HEK293 (cell line): ENCODE data around the gene SNCAIP.

Experiments used
- ATF2 ChIP-seq: fragments of 450-650 bp; formaldehyde crosslinking; IDR thresholded peaks from 2 replicates; pipeline ENCODE4 v1.5.1; 2016; ENCODE audit warnings: missing biosample characterization, missing genetic modification characterization, low read depth
- CTCF ChIP-seq: fragments of 450-650 bp; formaldehyde crosslinking; IDR thresholded peaks from 2 replicates; pipeline ENCODE4 v1.5.1; 2016; ENCODE audit warnings: missing biosample characterization, missing genetic modification characterization
- PATZ1 ChIP-seq: fragments of 450-650 bp; formaldehyde crosslinking; IDR thresholded peaks from 2 replicates; pipeline ENCODE4 v1.5.1; 2016; ENCODE audit warnings: missing biosample characterization, missing genetic modification characterization
- ZBTB44 ChIP-seq: fragments of 450-650 bp; IDR thresholded peaks from 2 replicates; pipeline ENCODE4 v1.5.1; 2018; ENCODE audit warnings: missing biosample characterization, mild to moderate bottlenecking, missing genetic modification characterization
- ZNF121 ChIP-seq: fragments of 450-650 bp; formaldehyde crosslinking; IDR thresholded peaks from 2 replicates; pipeline ENCODE4 v1.5.1; 2016; ENCODE audit warnings: missing biosample characterization, missing genetic modification characterization
- ZNF16 ChIP-seq: fragments of 450-650 bp; formaldehyde crosslinking; IDR thresholded peaks from 2 replicates; pipeline ENCODE4 v1.5.1; 2016; ENCODE audit warnings: low read depth, missing biosample characterization, missing genetic modification characterization
- ZNF23 ChIP-seq: fragments of 450-650 bp; formaldehyde crosslinking; IDR thresholded peaks from 2 replicates; pipeline ENCODE4 v1.5.1; 2016; ENCODE audit warnings: missing biosample characterization, missing genetic modification characterization, borderline replicate concordance
- ZNF274 ChIP-seq, 2 experiments: fragments of 200-500 bp in 1 of 2; fragments of 450-650 bp in 1 of 2; sonication (Bioruptor generic) in 1 of 2; formaldehyde crosslinking in 1 of 2; IDR thresholded peaks; 2 replicates each; pipeline versions ENCODE4 v1.5.1 to v1.6.1; 2014 to 2016; ENCODE audit warnings: borderline replicate concordance in 1 of 2, inconsistent platforms in 1 of 2, low read length in 1 of 2, missing biosample characterization in 1 of 2, missing genetic modification characterization in 1 of 2
- ZNF366 ChIP-seq: fragments of 450-650 bp; formaldehyde crosslinking; conservative IDR thresholded peaks from 2 replicates; pipeline ENCODE4 v1.5.1; 2016; ENCODE audit warnings: missing biosample characterization, missing genetic modification characterization
- ZNF530 ChIP-seq: fragments of 450-650 bp; formaldehyde crosslinking; IDR thresholded peaks from 2 replicates; pipeline ENCODE4 v1.5.1; 2016; ENCODE audit warnings: low read depth, missing biosample characterization, missing genetic modification characterization
- ZNF658 ChIP-seq: fragments of 450-650 bp; formaldehyde crosslinking; IDR thresholded peaks from 2 replicates; pipeline ENCODE4; 2016; ENCODE audit warnings: missing biosample characterization, missing genetic modification characterization
- ZNF704 ChIP-seq: fragments of 450-650 bp; formaldehyde crosslinking; IDR thresholded peaks from 2 replicates; pipeline ENCODE4 v1.5.1; 2016; ENCODE audit warnings: missing biosample characterization, missing genetic modification characterization
- ZSCAN4 ChIP-seq: fragments of 450-650 bp; formaldehyde crosslinking; IDR thresholded peaks from 2 replicates; pipeline ENCODE4 v1.5.1; 2017; ENCODE audit warnings: missing biosample characterization, missing genetic modification characterization
- ZSCAN5A ChIP-seq: fragments of 450-650 bp; formaldehyde crosslinking; IDR thresholded peaks from 2 replicates; pipeline ENCODE4 v1.5.1; 2016; ENCODE audit warnings: missing biosample characterization, missing genetic modification characterization

- TF ChIP-seq ZNF274 (IDR thresholded peaks at IDR 0.05; ENCODE audit: low read length) (no peak), ZNF274 (tag by site-specific recombination; IDR thresholded peaks at IDR 0.05; ENCODE audit: borderline replicate concordance) (no peak), CTCF (tag by site-specific recombination) (no peak), ZBTB44 (tag by site-specific recombination) (no peak), ZNF23 (no peak), ZNF121 (tag by site-specific recombination) (no peak), ZSCAN5A (tag by site-specific recombination) (no peak), ZNF530 (tag by site-specific recombination) (no peak), ATF2 (tag by site-specific recombination) (no peak), ZNF704 (tag by site-specific recombination) (no peak), ZNF366 (no peak), ZNF658 (tag by site-specific recombination) (no peak), ZSCAN4 (no peak), PATZ1 (tag by site-specific recombination) (no peak), ZNF16 (no peak)
These were observed 96.7 kb downstream of the SNCAIP start for GRCh38 chr5:122408592-122409224.
